Naive thymus-derived CD4-positive, alpha-beta T cell (primary cell): ENCODE results near the gene PCP2. TPM values are rescaled to one million over a fixed set of nuclear protein-coding genes. Genes with fewer than 3 reads are reported as not detected.

Experiments used
- ATAC-seq: fragments of 150-1000 bp; cut with Tn5 transposase; 2 replicates; pipeline ENCODE4 v1.10.0; 2021; ENCODE audit warnings: mild to moderate bottlenecking, moderate library complexity
- CTCF ChIA-PET: fragments of 350-600 bp; sonication (Branson Sonifier 250); formaldehyde crosslinking; loops from one replicate; lab custom pipeline; 2021; ENCODE audit warnings: antibody characterized with exemption; lab: Charles Lee
- POLR2A ChIA-PET: fragments of 350-600 bp; sonication (Branson Sonifier 250); formaldehyde crosslinking; loops from one replicate; lab custom pipeline; 2021; ENCODE audit warnings: antibody characterized with exemption, inconsistent platforms; lab: Charles Lee
- DNase-seq, 9 donors: peaks; one replicate each; pipeline versions ENCODE4 v3.0.0 to v3.0.0-alpha.2; 2020 to 2022; ENCODE audit warnings: mixed read lengths in 1 of 9
- H3K27ac ChIP-seq: one replicate; pipeline ENCODE4 v1.7.0; 2013; ENCODE audit warnings: mild to moderate bottlenecking, low read depth, low read length, moderate library complexity
- H3K27me3 ChIP-seq, 2 donors: one replicate each; pipeline ENCODE4 v1.7.0; 2013; ENCODE audit warnings: low read length in 2 of 2, mild to moderate bottlenecking in 2 of 2, moderate library complexity in 2 of 2; ENCODE audit not compliant: control insufficient read depth in 2 of 2, insufficient read depth in 2 of 2
- H3K36me3 ChIP-seq, 3 experiments: 1 replicate in 2 of 3; 2 replicates in 1 of 3; pipeline ENCODE4 v1.7.0; 2013; ENCODE audit warnings: low read length in 3 of 3, mild to moderate bottlenecking in 3 of 3, moderate library complexity in 1 of 3; ENCODE audit not compliant: insufficient read depth in 3 of 3, control insufficient read depth in 2 of 3
- H3K4me1 ChIP-seq, 2 donors: one replicate each; pipeline ENCODE4 v1.7.0; 2013; ENCODE audit warnings: low read length in 2 of 2, mild to moderate bottlenecking in 2 of 2, moderate library complexity in 1 of 2; ENCODE audit not compliant: control insufficient read depth in 2 of 2, insufficient read depth in 2 of 2
- H3K4me3 ChIP-seq: 2 replicates; pipeline ENCODE4 v1.7.0; 2013; ENCODE audit warnings: mild to moderate bottlenecking, low read length
- H3K9me3 ChIP-seq, 3 experiments: 1 replicate in 2 of 3; 2 replicates in 1 of 3; pipeline ENCODE4 v1.7.0; 2013; ENCODE audit warnings: low read length in 3 of 3; ENCODE audit not compliant: control insufficient read depth in 2 of 3
- H3K27ac Mint-ChIP-seq, 9 donors: one replicate each; pipeline ENCODE4 v1.8.0; 2020 to 2022; ENCODE audit warnings: mixed read lengths in 9 of 9, mild to moderate bottlenecking in 8 of 9, moderate library complexity in 5 of 9, inconsistent platforms in 2 of 9
- H3K27me3 Mint-ChIP-seq, 5 donors: one replicate each; pipeline ENCODE4 v1.8.0; 2021 to 2022; ENCODE audit warnings: mixed read lengths in 5 of 5, mild to moderate bottlenecking in 1 of 5
- H3K36me3 Mint-ChIP-seq, 5 donors: one replicate each; pipeline ENCODE4 v1.8.0; 2020 to 2022; ENCODE audit warnings: mixed read lengths in 5 of 5, mild to moderate bottlenecking in 3 of 5, inconsistent platforms in 1 of 5
- H3K4me1 Mint-ChIP-seq, 7 donors: one replicate each; pipeline ENCODE4 v1.8.0; 2020 to 2022; ENCODE audit warnings: mixed read lengths in 7 of 7, mild to moderate bottlenecking in 3 of 7, inconsistent platforms in 1 of 7
- H3K4me3 Mint-ChIP-seq, 10 donors: one replicate each; pipeline ENCODE4 v1.8.0; 2020 to 2022; ENCODE audit warnings: mild to moderate bottlenecking in 10 of 10, mixed read lengths in 10 of 10, moderate library complexity in 6 of 10, inconsistent platforms in 2 of 10
- H3K9me3 Mint-ChIP-seq, 11 donors: one replicate each; pipeline ENCODE4 v1.8.0; 2020 to 2022; ENCODE audit warnings: mixed read lengths in 11 of 11, mild to moderate bottlenecking in 4 of 11, inconsistent platforms in 1 of 11, moderate library complexity in 1 of 11
- intact Hi-C, 2 donors: fragments of 100-400 bp; cut with micrococcal nuclease; formaldehyde crosslinking; loops; one replicate each; pipeline ENCODE4 v1.15.1; 2023
- polyA plus RNA-seq, 2 donors: library from polyadenylated mRNA; unstranded; fragments of 300-500 nt; fragmentation: Illumina TruSeq; gene quantifications; one replicate each; pipeline ENCODE4 v1.2.3, GENCODE V29; 2021
- total RNA-seq, 6 experiments: library from RNA in 5 of 6; stranded (reverse) in 5 of 6; gene quantifications; 1 replicate in 5 of 6; 2 replicates in 1 of 6; pipeline ENCODE4 v1.2.3 and lab custom pipeline; 2021 to 2026

PCP2 gene
- total and polyA plus RNA-seq, 7 experiments from 2014 or later, result 2.2 to 13.4 (median 5.4) TPM; not detected in 2

DNA sequence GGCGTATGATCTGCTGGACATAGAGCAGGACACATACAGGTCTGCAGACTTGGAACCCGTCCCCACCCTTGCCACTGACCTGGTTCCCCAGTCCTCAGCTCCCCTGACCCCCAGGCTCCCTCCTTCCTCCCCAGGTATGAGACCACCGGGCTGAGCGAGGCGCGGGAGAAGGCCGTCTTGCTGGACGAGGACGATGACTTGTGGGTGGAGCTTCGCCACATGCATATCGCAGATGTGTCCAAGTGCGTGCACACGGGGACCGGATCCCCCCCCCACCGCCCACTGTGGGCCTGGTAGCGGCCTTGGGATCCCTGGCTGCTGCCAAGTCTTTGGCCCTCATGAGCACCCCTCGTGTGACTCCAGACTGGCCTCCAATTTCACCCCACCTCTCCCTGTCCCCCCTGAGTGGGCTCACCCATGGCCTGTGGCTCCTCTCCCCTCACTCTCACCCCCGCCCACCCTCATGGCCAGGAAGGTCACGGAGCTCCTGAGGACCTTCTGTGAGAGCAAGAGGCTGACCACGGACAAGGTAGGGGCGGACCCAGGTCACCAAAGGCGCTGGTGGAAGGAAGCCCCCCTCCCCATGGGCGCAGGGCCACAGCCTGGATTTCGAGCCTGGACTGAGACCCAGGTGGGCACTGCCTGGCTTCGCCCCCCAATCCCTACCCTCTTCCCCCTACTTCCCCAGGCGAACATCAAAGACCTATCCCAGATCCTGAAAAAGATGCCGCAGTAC is 8.9 kb upstream of the PCP2 start:
- H3K27me3 Mint-ChIP-seq, result no peaks in the 10 kb centered on the region
- ChIA-PET CTCF (interaction anchor here (0.7 kb wide), 1 partner anchor 157 kb away, joined by 3 read pairs; no protein-coding TSS in a partner anchor), POLR2A (interaction anchor here (0.6 to 1.2 kb wide), 3 partner anchors 11 to 13 kb away, joined by 3 to 4 read pairs (median 3); partner anchors contain the start of gene PET100)
- no peaks in the 10 kb centered on the region for H3K27me3 ChIP-seq
- intact Hi-C loops, result no loop called here
- H3K4me3 Mint-ChIP-seq, result no peak overlapping the region
- no peak overlapping the region for H3K27ac Mint-ChIP-seq
- peaks cover 9 to 31% (median 21%) of the 10 kb centered on the region in 7 donors for H3K4me1 Mint-ChIP-seq
- no peak for ATAC-seq
- H3K36me3 Mint-ChIP-seq, result peaks cover 0 to 20% (median 8%) of the 10 kb centered on the region in 5 donors
- peaks cover 0 to 5% (median 0%) of the 10 kb centered on the region in 11 donors for H3K9me3 Mint-ChIP-seq
- DNase-seq, result peak in 1 of 9 donors; percentile 8
- H3K4me3 ChIP-seq, result no peak overlapping the region
- peaks cover 0 to 7% of the 10 kb centered on the region in 2 donors for H3K4me1 ChIP-seq
- H3K27ac ChIP-seq, result no peak overlapping the region
- H3K9me3 ChIP-seq, result no peaks in the 10 kb centered on the region
- H3K36me3 ChIP-seq, result peaks cover 0 to 68% (median 3%) of the 10 kb centered on the region in 3 experiments

GRCh38 chr19:7641290-7642276 is 8.1 kb upstream of the PCP2 start:
- no peak overlapping the region for H3K27ac Mint-ChIP-seq
- DNase-seq (peak in 1 of 9 donors; percentile 9), ATAC-seq (no peak)
- no peaks in the 10 kb centered on the region for H3K27me3 Mint-ChIP-seq
- no peaks in the 10 kb centered on the region for H3K27me3 ChIP-seq
- intact Hi-C loops, result no loop called here
- peaks cover 2 to 10% of the 10 kb centered on the region in 2 donors for H3K4me1 ChIP-seq
- peaks cover 0 to 59% (median 3%) of the 10 kb centered on the region in 3 experiments for H3K36me3 ChIP-seq
- H3K36me3 Mint-ChIP-seq, result peaks cover 0 to 20% (median 8%) of the 10 kb centered on the region in 5 donors
- CTCF ChIA-PET, result interaction anchor here (0.7 kb wide), 1 partner anchor 158 kb away, joined by 3 read pairs; no protein-coding TSS in a partner anchor
- H3K9me3 Mint-ChIP-seq, result peaks cover 0 to 5% (median 0%) of the 10 kb centered on the region in 11 donors
- H3K4me3 ChIP-seq, result no peak overlapping the region
- H3K4me1 Mint-ChIP-seq, result peaks cover 9 to 31% (median 24%) of the 10 kb centered on the region in 7 donors
- H3K9me3 ChIP-seq, result no peaks in the 10 kb centered on the region
- no peak overlapping the region for H3K4me3 Mint-ChIP-seq
- POLR2A ChIA-PET, result interaction anchor here (0.6 to 1.2 kb wide), 5 partner anchors 12 to 314 kb away, joined by 3 to 4 read pairs (median 3); partner anchors contain the start of gene PET100
- no peak overlapping the region for H3K27ac ChIP-seq

DNA sequence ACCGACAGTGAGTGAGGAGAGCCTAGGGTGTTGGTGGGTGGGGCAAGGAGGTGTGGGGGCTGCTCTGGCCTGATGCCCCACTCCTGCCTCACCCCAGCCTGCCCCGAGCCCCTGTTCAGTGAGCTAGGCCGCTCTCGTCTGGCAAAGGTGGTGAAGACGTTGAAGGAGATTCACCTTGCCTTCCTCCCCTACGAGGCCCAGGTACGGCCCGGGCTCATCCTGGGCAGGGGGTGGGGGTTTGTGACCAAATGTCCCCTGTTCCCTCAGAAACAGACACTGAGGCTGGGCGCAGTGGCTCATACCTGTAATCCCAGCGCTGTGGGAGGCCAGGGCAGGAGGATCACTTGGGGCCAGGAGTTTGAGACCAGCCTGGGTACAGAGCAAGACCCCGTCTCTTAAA is 7.3 kb upstream of the PCP2 start:
- Mint-ChIP-seq H3K9me3 (peaks cover 0 to 5% (median 0%) of the 10 kb centered on the region in 11 donors), H3K27me3 (no peaks in the 10 kb centered on the region), H3K4me1 (peaks cover 9 to 33% (median 31%) of the 10 kb centered on the region in 7 donors), H3K36me3 (peaks cover 0 to 20% (median 8%) of the 10 kb centered on the region in 5 donors), H3K27ac (no peak overlapping the region), H3K4me3 (no peak overlapping the region)
- Histone ChIP-seq H3K4me3 (no peak overlapping the region), H3K27me3 (no peaks in the 10 kb centered on the region), H3K36me3 (peaks cover 0 to 52% (median 3%) of the 10 kb centered on the region in 3 experiments), H3K9me3 (no peaks in the 10 kb centered on the region), H3K4me1 (peaks cover 10 to 18% of the 10 kb centered on the region in 2 donors), H3K27ac (no peak overlapping the region)
- intact Hi-C loops, result no loop called here
- POLR2A ChIA-PET, result interaction anchor here (0.6 to 0.8 kb wide), 3 partner anchors 11 to 313 kb away, joined by 3 read pairs; partner anchors contain the start of gene PET100
- CTCF ChIA-PET, result no interaction called here
- DNase-seq, result no peak
- ATAC-seq, result no peak

DNA sequence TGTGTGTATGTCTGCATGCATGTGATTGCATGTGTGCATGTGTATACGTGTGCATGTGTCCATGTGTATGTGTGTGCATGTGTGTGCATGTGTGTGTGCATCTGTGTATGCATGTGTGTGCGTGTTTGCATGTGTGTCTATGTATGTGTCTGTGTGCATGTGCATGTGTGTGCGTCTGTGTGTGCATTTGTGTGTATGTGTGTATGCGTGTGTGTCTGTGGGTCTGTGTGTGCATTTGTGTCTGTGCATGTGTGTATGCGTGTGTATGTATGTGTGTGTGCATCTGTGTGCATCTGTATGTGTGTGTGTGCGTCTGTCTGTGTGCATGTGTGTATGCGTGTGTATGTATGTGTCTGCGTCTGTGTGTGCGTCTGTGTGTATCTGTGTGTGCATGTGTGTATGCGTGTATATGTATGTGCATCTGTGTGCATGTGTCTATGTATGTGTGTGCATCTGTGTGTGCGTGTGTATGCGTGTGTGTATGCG is 6.4 kb upstream of the PCP2 start:
- CTCF ChIA-PET, result no interaction called here
- Histone ChIP-seq H3K9me3 (no peaks in the 10 kb centered on the region), H3K4me1 (peaks cover 10 to 20% of the 10 kb centered on the region in 2 donors), H3K36me3 (peaks cover 0 to 43% (median 3%) of the 10 kb centered on the region in 3 experiments), H3K27me3 (no peaks in the 10 kb centered on the region), H3K4me3 (no peak overlapping the region), H3K27ac (no peak overlapping the region)
- peak overlapping the region in 3 of 9 donors; percentile 62 to 83 (median 81) for H3K27ac Mint-ChIP-seq
- intact Hi-C loops, result no loop called here
- H3K27me3 Mint-ChIP-seq, result no peaks in the 10 kb centered on the region
- POLR2A ChIA-PET, result interaction anchor here (2.9 kb wide), 1 partner anchor 10 kb away, joined by 15 read pairs; the partner anchor contains the start of genes PET100 and XAB2
- peaks cover 15 to 41% (median 34%) of the 10 kb centered on the region in 7 donors for H3K4me1 Mint-ChIP-seq
- peaks cover 0 to 5% (median 0%) of the 10 kb centered on the region in 11 donors for H3K9me3 Mint-ChIP-seq
- H3K36me3 Mint-ChIP-seq, result peaks cover 0 to 20% (median 8%) of the 10 kb centered on the region in 5 donors
- H3K4me3 Mint-ChIP-seq, result peak overlapping the region in 9 of 10 donors; percentile 1 to 74 (median 40)
- ATAC-seq (no peak), DNase-seq (no peak)

- H3K36me3 Mint-ChIP-seq, result peaks cover 0 to 17% (median 6%) of the 10 kb centered on the region in 5 donors
- ChIA-PET POLR2A (interaction anchor here (0.7 to 2.9 kb wide), 4 partner anchors 9 to 126 kb away, joined by 3 to 15 read pairs (median 3); partner anchors contain the start of genes PET100, TRAPPC5 and XAB2), CTCF (interaction anchor here (0.8 kb wide), 1 partner anchor 42 kb away, joined by 3 read pairs; the partner anchor contains the start of gene TRAPPC5)
- no peaks in the 10 kb centered on the region for H3K27me3 Mint-ChIP-seq
- DNase-seq, result no peak
- Histone ChIP-seq H3K9me3 (no peaks in the 10 kb centered on the region), H3K4me3 (no peak overlapping the region), H3K27ac (peak overlapping the region; percentile 89), H3K4me1 (peaks cover 10 to 20% of the 10 kb centered on the region in 2 donors), H3K36me3 (peaks cover 0 to 34% (median 0%) of the 10 kb centered on the region in 3 experiments), H3K27me3 (no peaks in the 10 kb centered on the region)
- H3K4me3 Mint-ChIP-seq, result peak overlapping the region in 7 of 10 donors; percentile 15 to 89 (median 57)
- intact Hi-C loops, result no loop called here
- H3K9me3 Mint-ChIP-seq, result peaks cover 0 to 5% (median 0%) of the 10 kb centered on the region in 11 donors
- H3K27ac Mint-ChIP-seq, result peak overlapping the region in 6 of 9 donors; percentile 1 to 87 (median 63)
- H3K4me1 Mint-ChIP-seq, result peaks cover 15 to 46% (median 34%) of the 10 kb centered on the region in 7 donors
- ATAC-seq, result no peak
Observed at GRCh38 chr19:7638802-7639465, 5.4 kb upstream of the PCP2 start.
